ENCODE results near the gene RARB.
A peak's percentile ranks its signal among the peaks of the same experiment; 100 is the strongest.

The RARB gene

GRCh38 chr3:25430935-25431770, 3.1 kb downstream of the RARB start:
- peak; percentile 44 for DNase-seq (ENCODE audit: low read depth, low spot score)
- no peak for TF ChIP-seq CTCF (IDR thresholded peaks at IDR 0.05; ENCODE audit: low read depth, low read length)
- in situ Hi-C loops (cut with HindIII; ENCODE audit: low sequenced_read_pairs): no loop called here
- H3K4me3 ChIP-seq (ENCODE audit: low read depth, low read length): peak overlapping the region; percentile 47

- in situ Hi-C loops (cut with HindIII; ENCODE audit: low sequenced_read_pairs): no loop called here
- no peak for TF ChIP-seq CTCF (IDR thresholded peaks at IDR 0.05; ENCODE audit: low read depth, low read length)
- H3K4me3 ChIP-seq (ENCODE audit: low read depth, low read length): peak overlapping the region; percentile 47
- peak; percentile 24 for DNase-seq (ENCODE audit: low read depth, low spot score)
These were observed 4.2 kb downstream of the RARB start for GRCh38 chr3:25432176-25432720.

- H3K4me3 ChIP-seq (ENCODE audit: low read depth, low read length): no peak overlapping the region
- no peak for DNase-seq (ENCODE audit: low read depth, low spot score)
- in situ Hi-C loops (cut with HindIII; ENCODE audit: low sequenced_read_pairs): no loop called here
- TF ChIP-seq CTCF (IDR thresholded peaks at IDR 0.05; ENCODE audit: low read depth, low read length): no peak
These were observed 5.0 kb downstream of the RARB start for GRCh38 chr3:25433106-25433505.

GRCh38 chr3:25433868-25434267, 5.8 kb downstream of the RARB start:
- TF ChIP-seq CTCF (IDR thresholded peaks at IDR 0.05; ENCODE audit: low read depth, low read length): no peak
- peak; percentile 33 for DNase-seq (ENCODE audit: low read depth, low spot score)
- in situ Hi-C loops (cut with HindIII; ENCODE audit: low sequenced_read_pairs): no loop called here
- no peak overlapping the region for H3K4me3 ChIP-seq (ENCODE audit: low read depth, low read length)

GRCh38 chr3:25437953-25438352, 9.9 kb downstream of the RARB start:
- in situ Hi-C loops (cut with HindIII; ENCODE audit: low sequenced_read_pairs): no loop called here

More at GRCh38 chr3:25437953-25438352, 9.9 kb downstream of the RARB start:
- no peak overlapping the region for H3K4me3 ChIP-seq (ENCODE audit: low read depth, low read length)
- no peak for DNase-seq (ENCODE audit: low read depth, low spot score)
- TF ChIP-seq CTCF (IDR thresholded peaks at IDR 0.05; ENCODE audit: low read depth, low read length): no peak
